ENCODE data around the gene BCAS3.

Gene BCAS3

DNA sequence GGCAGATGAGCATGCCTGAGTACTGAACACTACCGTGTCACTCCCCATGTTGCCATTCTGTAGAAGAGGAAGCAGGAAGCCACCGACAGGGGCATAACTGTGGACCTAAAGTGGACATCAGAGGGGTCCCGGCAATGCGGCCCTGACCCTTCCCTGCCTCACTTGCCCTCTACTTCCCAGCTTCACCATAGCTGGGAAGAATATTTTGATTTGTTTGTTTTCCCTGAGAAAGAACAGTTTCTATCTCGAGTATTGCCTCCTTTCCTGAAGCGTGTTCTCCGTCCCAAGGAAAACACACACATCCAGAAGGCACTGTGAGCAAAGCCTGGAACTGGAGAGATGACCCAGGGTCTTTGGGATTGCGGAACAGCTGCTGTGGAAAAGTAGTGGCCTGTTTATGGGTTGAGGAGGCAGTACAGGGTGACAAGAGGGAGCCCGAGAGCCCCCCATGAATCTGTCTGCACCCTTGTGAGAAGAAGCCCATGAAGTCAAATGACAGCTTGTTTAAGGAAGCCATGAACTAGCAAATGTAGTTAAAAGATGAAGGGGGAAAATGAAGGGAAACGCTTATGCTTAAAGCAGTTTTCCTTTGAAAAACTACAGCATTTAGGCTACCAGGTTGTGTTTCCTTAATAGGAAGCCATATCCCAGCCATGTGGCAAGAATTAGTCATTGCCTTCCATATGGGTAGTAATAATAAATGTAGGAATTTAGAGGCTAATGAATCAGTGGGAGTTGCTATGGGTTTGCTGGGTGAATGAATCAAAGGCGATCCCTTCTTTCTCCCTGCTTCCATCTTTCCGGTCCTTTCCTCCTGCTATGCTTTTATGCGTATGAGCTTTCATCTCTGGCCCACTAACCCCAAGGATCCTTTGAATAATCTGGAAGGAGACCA is 632.0 kb downstream of the BCAS3 start:
- DNase-seq = no peak

DNA sequence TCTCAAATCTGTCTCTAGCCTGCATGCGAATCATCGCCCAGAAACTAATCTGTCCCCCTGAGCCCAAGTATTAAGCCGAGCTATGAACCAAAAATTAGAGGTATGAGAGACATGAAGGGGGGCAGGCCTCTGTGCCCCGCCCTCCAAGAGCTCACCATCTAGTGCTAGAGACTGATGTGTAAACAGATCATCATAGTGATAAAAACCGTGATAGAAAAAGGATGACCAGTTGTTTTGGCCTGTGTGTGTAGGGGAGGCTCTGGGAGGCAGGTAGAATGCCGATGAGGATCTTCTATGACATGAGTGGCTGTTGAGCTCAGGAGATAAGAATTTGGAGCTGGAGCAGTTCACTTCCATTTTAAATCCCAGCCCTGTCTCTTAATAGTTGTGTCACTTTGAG is 632.9 kb downstream of the BCAS3 start:
- no peak for DNase-seq

DNA sequence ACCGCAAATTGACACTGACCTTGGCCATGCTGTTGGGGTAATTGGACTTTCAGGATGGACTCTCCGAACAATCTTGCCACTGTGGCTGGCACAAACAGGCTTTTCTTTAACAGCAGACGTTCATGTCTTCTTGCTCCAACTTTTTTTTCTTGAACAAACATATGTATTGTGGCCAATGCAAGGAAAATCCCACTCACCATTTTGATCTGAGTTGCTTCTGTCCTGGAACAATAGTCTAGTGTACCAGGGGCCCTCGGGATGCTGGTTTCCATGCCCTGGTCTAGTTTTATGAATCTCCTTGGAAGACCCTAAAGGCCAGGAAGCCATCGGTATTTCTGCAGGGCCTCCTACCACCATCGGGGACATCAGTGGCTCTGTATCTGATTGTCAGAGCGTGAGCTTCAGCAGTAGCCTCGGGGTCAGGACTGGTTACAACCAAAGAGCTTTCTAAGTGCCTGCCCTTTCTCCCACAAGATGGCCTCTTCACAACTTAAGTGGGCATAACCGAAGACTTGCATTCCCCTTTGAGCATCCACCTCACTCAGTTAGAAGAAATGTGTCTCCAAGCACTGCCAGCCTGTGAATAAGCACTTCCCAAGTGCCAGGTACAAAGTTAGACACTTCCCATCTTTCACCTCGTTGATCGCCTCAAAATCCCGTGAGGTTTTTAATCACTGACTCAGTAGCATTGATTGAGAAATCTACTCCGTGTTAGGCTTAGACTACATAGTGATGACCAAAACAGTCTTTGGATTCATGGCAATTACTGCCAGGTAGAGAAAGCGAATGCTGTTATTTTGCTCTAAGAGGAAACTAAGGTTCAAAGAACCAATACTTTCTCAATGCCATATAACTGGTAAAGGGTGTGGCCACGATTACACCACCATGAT is 635.0 kb downstream of the BCAS3 start:
- DNase-seq = no peak

DNA sequence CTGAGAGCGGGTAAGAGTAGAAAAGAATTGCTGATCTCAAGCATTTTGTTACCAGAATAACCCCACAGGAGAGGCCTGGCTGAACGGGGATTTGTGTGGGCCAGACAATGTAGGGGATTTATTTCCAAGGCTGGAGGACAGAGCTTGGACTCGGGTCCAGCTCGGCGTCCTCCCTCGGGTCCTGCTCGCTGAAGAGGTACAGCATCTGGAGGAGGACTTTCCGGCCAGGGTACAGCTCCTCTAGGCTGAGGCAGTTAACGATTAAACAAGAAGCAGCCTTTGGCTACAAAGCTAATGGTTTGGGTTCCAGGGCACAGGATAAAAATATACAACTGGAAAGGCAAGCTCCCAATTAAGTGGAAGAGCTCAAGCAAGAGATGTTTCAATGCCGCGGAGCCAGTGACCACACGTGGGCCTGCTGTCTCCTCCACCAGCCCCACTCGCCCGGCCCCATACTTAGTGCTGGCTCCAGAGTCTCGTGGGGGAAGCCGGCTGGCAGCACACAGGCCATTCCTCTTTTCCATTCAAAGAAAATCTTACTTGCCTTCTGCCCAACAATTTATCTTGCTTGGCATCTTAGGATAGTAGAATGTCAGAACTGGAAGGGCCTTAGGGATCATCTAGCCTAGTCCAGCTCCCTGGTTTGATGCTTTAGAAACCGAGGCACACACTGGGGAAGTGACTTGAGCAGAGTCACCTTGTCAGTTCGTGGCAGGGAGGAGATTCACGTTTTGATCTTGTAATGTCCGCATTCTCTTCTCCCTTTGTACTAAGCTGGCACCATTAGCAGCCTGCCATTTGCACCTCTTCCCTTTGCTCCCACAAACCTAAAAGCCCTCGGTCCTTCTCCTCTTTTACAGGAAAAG is 636.0 kb downstream of the BCAS3 start:
- no peak for DNase-seq

DNA sequence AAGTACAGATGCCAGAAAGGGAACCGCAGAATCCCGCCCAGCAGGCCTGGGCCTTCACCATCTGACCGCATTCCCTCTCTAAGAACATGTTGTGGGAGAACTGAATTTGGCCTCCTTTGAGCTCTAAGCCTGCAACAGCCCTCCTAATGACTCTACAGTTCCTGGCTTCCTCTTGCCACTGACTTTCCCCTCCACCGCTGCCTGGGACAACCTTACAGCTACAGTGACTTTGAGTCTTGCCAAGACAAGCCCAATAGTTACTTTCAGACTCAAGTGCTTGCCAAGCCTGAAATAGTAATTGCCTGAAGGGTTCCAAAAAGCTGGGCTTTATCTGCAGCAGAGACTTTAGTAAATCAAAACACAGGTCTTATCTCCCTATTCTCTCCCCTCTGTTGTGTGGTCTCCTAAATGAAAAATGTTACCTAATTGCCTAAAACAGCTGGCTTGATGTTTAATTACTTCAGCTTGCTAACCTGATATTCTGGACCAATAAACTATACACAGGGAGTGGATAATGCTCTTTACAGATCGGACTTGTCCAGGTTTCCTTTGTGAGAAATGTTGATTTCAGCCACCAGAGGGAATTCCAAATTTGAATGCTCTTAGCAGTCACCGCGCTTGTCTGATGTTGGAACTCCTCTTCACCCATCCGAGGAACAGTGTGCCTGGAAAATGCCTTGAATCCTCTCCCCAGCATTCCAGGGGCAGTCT is 636.9 kb downstream of the BCAS3 start:
- DNase-seq = no peak

DNA sequence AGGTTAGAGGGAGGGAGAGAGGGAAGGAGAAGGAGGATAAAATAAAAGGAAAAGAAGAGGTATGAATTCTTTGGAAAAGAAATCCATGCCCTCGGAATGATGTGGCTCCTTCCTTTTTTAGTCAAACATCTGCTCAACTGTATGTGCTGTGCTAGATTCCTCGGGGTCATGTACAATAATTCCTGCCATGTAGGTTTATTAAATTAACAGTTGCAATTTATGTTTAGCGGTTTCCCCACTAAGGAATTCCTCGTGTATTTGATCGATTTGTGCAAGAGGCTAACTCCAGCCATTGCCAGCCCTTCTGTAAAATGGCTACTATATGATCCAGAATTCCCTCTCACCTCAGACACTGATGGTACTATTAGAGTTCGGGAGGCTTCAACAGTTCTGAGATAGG is 639.0 kb downstream of the BCAS3 start:
- no peak for DNase-seq

DNA sequence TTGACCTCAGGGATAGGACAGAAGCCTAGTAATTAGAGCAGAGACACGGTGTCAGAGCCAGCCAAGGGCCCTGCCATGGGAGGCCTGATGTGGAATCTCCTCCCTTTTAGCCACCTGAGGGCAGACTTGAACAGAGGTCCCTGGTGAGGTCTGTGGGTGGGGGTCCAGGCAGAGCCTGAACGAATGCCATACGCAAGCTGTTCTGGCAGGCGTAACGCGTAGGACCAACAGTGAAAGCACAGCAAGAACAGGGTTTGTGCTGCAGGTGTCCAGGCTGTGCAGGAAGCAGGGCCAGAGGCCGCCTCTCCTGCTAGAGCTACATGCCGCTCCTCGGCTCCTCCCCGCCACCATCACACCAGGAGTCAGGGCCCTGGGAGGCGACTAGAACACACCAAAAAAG is 640.1 kb downstream of the BCAS3 start:
- DNase-seq = no peak

DNA sequence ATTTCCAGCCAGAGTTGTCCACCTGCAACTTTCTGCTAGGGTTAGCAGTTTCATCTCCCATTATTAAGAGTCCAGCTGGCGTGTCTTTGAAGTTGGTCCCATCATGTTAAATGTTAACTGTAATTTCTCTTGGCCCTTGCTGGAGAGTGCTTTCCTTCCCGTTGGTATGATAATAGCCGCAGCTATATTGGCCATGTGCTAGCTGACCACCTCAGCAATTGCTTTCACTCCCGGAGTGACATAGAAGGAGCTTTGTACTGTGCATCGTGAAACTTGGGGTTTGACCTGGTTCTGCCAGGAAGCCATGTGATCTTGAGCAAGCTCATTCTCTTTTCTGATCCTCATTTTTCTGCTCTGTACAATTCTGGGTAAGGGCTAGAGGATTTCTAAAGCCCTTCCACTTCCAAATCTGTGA is 641.0 kb downstream of the BCAS3 start:
- DNase-seq = no peak

DNA sequence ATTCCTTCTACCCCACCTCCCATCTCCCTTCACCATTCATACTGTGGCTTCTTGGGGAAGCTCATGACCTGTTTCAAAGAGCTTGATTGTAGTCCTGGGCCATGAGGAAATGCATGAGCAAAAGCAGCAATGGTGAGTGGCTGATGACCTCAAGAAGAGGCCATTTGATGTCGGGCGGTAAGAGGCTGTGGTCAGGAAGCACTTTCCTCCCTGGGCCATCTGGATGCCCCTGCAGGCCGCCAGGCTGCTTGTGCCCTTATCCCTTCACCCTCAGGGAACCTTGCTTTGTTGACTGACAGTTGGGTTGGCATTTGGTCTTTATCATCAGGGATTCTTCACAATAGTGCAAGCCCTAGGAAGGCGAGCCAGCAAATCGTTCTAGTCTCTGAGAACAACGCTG is 643.7 kb downstream of the BCAS3 start:
- DNase-seq = no peak

DNA sequence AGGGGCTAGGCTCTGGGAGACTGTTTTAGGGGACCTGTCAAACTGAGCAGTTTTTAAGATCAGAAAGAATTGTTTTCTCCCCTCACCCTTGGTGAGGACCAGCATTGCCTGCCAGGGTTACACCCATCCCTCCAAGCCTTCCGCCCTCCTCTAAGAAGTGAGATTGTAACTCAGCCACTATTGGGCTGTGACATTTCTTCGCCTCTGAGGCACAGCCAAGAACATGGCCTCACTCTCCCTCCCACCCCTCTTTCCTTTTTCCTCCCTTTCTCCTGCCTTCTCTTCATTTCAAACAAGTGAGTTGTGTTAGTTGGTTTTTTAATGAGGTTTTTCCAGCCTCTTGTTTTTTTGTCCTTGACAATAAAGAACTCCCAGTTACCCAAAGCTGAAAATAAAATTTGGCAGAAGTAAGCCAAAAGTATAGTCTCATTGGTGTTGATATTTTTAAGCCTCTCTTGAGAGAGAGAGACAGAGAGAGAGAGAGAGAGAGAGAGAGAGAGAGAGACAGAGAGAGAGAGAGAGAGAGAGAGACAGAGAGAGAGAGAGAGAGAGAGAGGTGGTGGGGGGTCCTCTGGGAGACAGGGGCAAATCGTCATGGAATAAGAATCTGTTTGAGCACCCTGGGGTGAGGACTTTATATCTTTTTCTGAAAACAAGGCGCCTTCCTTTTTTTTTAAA is 644.8 kb downstream of the BCAS3 start:
- DNase-seq = no peak

DNA sequence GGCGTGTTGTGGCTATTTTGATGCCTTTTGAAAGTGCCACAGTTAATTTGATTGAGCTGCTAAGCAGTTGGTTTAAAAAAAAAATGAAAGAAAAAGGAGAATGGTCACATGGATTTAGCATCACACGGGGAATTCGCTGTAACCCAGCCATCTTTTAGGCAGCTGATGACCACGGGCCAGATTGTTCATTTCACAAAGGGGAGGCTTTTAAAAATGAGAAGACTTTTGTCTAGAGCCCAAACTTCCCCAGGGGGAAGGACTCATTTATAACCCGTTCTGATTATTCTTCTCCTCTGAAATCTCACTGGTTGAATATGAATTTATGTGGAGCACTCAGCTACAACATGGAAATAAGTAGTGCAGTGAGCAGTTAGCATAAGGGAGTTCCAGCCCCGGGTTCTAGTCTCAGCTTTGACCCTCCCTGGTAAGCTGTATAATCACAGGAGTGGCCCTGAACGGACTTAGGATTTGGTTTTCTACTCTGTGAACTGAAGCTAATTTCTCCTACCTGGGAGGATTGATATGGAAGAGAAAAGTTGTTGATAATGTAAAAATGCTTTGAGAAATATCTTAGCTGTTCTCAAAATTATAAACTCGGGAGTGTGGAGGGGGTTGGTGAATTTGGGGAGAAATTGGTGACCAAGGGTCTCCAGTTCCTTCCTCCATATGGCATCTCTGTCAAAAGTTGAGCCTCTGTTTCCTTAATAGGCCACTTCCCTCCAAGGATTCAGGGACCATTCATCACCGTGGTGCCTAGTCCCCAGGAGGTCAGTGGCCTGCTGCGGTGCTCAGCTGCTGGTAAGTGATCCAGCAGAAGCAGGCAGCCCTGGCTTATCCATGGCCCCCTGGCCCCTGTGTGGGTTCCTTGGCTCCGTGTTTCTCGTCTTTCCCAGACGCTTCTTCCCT is 645.6 kb downstream of the BCAS3 start:
- DNase-seq = no peak

DNA sequence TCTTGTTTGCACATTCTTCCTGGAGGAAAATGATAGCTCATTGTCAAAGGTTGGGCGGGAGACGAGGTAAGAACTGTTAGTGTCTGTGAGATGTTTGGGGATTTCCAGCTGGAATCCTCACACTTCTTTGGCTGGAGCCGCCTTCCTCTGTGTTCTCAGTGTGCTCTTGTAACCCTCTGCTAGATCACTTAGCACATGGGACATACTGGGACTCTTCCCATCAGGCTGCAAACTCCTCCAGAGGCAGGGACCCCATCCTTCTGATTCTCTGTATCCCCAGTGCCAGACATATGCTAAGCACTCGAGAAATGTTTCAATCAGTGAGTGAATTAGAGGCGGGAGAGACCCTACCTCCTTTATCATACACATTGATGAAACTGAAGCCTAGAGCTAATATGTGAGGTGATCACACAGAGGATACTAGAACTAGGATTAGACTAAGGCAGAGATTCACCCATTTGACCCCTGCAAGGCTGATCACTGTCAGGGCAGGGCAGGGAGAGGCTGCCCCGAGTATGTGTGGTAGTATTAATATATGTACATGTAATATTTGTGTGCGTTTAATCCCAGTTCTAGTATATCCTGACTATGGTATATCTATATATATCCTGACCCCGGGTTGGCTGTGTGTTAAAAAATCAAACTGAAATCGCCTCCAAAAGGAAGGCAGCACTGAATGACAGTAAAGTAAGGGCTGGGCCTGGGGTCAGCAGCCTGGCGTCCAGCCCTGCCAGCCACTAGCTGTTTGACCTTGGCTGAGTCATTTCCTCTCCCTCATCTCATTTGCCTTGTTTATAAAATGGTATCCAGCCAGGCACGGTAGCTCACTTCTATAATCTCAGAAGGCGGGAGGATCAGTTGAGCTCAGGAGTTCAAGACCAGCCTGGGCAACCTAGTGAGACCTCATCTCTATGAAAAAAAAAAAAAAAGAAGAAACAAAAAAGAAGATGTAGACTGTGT is 646.5 kb downstream of the BCAS3 start:
- no peak for DNase-seq

DNA sequence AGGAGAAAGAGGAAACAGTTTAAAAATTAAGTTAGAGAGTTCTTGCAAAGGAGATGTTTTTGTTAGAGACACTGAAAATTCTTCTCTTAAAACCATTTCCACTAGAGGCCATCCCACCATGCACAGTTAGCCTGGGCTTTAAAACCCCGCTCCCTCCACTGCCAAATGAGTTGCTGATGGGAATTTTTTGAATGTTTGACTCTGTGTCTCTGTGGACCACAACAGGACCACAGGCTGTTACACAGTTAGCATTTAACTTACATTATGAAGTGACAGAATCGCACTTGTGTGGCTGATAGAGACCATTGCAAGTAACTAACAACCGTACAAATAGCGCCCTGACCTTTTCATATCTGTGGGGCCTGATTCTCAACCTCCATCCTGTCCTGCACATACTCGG is 647.3 kb downstream of the BCAS3 start:
- DNase-seq = no peak

DNA sequence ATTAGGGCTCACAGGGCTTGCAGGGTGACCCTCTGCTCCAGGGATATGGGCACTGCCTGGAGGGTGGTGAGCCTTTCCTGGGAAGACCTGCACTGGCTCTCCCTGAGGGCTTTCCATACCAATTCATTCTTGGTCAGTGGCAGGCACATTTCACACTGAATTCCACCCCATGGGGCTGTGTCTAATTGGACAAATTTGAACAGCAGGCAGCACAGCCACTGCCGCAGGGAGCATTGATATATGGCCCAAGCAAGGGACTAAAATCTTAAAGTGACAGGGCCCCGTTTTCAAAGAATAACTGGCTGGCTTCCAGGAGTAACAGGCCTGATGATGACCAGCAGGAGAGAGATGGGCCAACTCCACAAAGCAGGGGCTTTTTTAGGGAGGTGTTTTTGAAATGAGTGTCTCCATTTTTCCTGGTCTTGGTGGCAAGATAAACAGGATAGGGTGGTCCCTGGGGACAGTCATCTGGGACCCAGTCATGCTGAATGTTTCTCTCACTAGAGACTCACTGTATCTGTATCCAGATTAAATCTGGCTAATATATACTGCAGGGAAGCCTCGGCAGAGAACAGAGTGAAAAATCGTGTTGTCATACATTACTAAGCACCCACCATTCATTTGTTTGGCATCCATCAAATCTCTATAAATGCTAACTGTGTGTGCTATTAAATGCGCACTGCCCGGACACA is 647.9 kb downstream of the BCAS3 start:
- no peak for DNase-seq

DNA sequence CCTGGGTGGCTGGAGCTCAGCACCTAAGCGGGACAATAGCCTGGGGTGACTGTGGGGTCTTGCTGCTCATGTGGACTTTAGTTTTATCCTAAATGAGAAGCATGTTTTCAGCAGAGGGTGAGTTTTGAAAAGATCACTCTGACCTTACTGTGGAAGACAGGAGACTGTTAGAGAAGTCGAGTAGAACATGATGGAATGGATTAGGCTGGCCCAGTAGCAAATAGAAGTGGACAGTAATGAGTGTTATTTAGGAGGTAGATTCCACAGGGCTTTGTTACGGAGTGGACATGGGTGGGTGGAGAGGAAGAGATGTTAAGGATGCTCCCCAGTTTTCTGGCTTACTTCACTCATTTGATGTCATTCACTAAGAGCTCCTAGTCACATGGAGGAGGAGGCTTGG is 648.7 kb downstream of the BCAS3 start:
- DNase-seq = no peak

DNA sequence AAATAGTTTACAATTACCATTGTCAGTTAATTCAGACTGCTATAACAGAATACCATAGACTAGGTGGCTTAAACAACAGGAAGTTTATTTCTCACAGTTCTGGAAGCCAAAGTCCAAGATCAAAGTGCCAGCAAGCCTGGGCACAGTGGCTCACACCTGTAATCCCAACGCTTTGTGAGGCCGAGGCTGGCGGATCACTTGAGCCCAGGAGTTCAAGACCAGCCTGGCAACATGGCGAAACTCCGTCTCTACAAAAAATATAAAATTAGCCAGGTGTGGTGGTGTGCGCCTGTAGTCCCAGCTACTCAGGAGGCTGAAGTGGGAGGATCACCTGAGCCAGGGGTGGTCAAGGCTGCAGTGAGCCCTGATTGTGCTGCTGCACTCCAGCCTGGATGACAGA is 650.7 kb downstream of the BCAS3 start:
- no peak for DNase-seq

DNA sequence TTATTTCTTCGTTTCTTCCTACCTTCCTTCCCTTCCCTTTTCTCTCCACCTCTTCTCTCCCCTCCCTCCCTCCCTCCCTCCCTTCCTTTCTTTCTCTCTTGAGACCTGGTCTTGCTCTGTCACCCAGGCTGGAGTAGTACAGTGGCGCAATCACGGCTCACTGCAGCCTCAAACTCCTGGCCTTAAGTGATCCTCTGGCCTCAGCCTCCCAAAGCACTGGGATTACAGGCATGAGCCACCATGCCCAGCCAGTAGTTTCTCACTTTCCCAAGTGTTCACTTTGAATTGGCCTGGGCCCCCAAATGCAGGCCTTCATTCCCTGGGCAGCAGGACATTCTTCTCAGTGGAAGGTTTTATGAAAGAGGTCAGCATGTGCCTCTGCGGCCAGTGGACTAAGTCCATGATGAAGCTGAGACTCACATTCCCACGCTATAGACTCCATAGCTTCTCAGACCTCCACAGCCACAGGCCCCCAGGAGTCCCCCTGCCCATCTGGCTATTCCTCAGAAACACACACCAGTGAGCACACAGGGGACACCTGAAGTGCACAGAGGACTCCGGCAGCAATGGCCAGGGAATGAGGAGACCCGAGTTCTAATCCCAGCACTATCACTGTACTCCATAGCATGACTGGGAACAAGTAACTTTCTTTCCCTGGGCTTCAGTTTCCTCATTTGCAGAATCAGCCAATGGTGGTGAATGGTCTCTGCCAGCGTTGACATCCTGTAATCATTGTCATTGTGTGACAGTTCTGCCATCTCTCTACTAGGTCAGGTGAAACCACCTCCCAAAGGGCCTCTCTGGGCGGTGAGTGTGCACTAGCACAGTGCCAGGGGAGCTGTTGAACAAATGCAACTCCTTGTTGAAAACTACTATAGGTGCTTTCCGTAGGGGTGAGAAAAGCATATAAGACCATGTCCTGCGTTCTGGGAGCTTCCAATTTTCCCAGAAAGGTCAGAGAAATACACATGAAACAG is 652.8 kb downstream of the BCAS3 start:
- DNase-seq = no peak

DNA sequence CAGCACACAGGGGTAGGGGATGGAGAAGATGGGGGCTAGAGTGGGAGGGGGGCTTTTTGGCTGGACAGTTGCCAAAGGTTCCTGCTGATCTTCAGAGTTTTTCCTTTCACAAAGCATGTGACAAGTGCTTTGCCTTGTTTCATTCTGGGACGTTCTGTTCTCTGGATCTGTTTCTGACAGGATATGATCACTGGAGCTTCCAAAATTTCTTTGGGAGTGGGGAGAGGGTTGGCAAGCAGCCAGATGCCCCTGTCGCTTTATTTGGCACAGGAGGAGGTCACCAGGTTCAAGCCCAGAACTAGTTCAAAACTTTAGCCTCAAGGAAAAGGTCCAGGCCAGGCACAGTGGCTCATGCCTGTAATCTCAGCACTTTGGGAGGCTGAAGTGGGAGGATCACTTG is 653.5 kb downstream of the BCAS3 start:
- DNase-seq = no peak

Measured in NCI-H1436 treated with DMSO at 0.1 percent for 48 hours (cell line).